Uterus (tissue), 4 donors: ENCODE measurements around the gene SYPL1. TPM values are rescaled to one million over a fixed set of nuclear protein-coding genes. Genes with fewer than 3 reads are reported as not detected.
A peak's percentile ranks its signal among the peaks of the same experiment; 100 is the strongest.

Experiments used
- DNase-seq, 2 donors: peaks; one replicate each; pipeline ENCODE4 v3.0.0-alpha.2; 2019 to 2020
- H3K27ac ChIP-seq, 2 donors: fragments of 200-600 bp; sonication (generic); 1 replicate in 1 of 2; 2 replicates in 1 of 2; pipeline ENCODE4 v1.5.1; 2016 to 2018
- H3K27me3 ChIP-seq, 2 donors: fragments of 200-600 bp; sonication (generic); one replicate each; pipeline ENCODE4 v1.5.1; 2018 to 2019; ENCODE audit warnings: control low read depth in 1 of 2
- H3K36me3 ChIP-seq, 2 donors: fragments of 200-600 bp; sonication (generic); one replicate each; pipeline ENCODE4 v1.5.1; 2019; ENCODE audit warnings: control low read depth in 1 of 2
- H3K4me1 ChIP-seq, 2 donors: fragments of 200-600 bp; sonication (generic); one replicate each; pipeline ENCODE4 v1.5.1; 2018 to 2019; ENCODE audit warnings: control low read depth in 1 of 2
- H3K4me3 ChIP-seq, 2 donors: fragments of 200-600 bp; sonication (generic); 1 replicate in 1 of 2; 2 replicates in 1 of 2; pipeline ENCODE4 v1.5.1; 2018 to 2019; ENCODE audit warnings: mild to moderate bottlenecking in 1 of 2
- H3K9me3 ChIP-seq, 2 donors: fragments of 200-600 bp; sonication (generic); one replicate each; pipeline ENCODE4 v1.5.1; 2019; ENCODE audit warnings: control low read depth in 1 of 2
- POLR2A ChIP-seq, 2 donors: fragments of 450-650 bp; IDR thresholded peaks; one replicate each; pipeline ENCODE4 v1.6.1; 2016; ENCODE audit warnings: antibody characterized with exemption in 2 of 2, mild to moderate bottlenecking in 1 of 2, moderate library complexity in 1 of 2
- intact Hi-C: fragments of 100-400 bp; cut with DNase I; formaldehyde crosslinking; loops from one replicate; pipeline ENCODE4 v1.15.1; 2023; ENCODE audit warnings: low total_unique reads
- total RNA-seq, 4 donors: library from RNA; depleted of rRNA in 3 of 4; stranded (reverse); fragments of >200 nt in 3 of 4; gene quantifications; one replicate each; pipeline versions ENCODE4 v1.1.0 to v1.2.4, GENCODE V29; 2014 to 2023
- TF ChIP-seq, protein P1 (sequence below), 4 experiments: fragments of 200-600 bp in 2 of 4; fragments of 450-650 bp in 2 of 4; sonication (generic) in 2 of 4; IDR thresholded peaks; one replicate each; pipeline ENCODE4 v1.5.1; 2016 to 2019; ENCODE audit warnings: antibody characterized with exemption in 4 of 4, mild to moderate bottlenecking in 2 of 4, moderate library complexity in 1 of 4
- donor health status: DM: yes; HTN: yes; CAD: no.

Gene SYPL1
- total RNA-seq, 4 donors from 2014 or later, result 123 to 220 (median 131) TPM

- intact Hi-C loops, result no loop called here
- peak in 1 of 2 donors; percentile 9 for DNase-seq
- TF ChIP-seq POLR2A (IDR thresholded peaks at IDR 0.05), result no peak
- TF ChIP-seq, protein P1, sequence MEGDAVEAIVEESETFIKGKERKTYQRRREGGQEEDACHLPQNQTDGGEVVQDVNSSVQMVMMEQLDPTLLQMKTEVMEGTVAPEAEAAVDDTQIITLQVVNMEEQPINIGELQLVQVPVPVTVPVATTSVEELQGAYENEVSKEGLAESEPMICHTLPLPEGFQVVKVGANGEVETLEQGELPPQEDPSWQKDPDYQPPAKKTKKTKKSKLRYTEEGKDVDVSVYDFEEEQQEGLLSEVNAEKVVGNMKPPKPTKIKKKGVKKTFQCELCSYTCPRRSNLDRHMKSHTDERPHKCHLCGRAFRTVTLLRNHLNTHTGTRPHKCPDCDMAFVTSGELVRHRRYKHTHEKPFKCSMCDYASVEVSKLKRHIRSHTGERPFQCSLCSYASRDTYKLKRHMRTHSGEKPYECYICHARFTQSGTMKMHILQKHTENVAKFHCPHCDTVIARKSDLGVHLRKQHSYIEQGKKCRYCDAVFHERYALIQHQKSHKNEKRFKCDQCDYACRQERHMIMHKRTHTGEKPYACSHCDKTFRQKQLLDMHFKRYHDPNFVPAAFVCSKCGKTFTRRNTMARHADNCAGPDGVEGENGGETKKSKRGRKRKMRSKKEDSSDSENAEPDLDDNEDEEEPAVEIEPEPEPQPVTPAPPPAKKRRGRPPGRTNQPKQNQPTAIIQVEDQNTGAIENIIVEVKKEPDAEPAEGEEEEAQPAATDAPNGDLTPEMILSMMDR (IDR thresholded peaks at IDR 0.05), result no peak
- Histone ChIP-seq H3K36me3 (no peaks in the 10 kb centered on the region), H3K4me3 (no peak overlapping the region), H3K27ac (no peak overlapping the region), H3K4me1 (peaks cover 0 to 6% of the 10 kb centered on the region in 2 donors), H3K9me3 (no peaks in the 10 kb centered on the region), H3K27me3 (no peaks in the 10 kb centered on the region)
Observed at GRCh38 chr7:106059556-106059955, 52.6 kb downstream of the SYPL1 start.

GRCh38 chr7:106058928-106059324, 53.2 kb downstream of the SYPL1 start:
- H3K36me3 ChIP-seq, result no peaks in the 10 kb centered on the region
- no peaks in the 10 kb centered on the region for H3K4me1 ChIP-seq
- no peak overlapping the region for H3K27ac ChIP-seq

GRCh38 chr7:106057962-106058927, 53.9 kb downstream of the SYPL1 start:
- no peaks in the 10 kb centered on the region for H3K4me1 ChIP-seq
- H3K9me3 ChIP-seq, result no peaks in the 10 kb centered on the region
- intact Hi-C loops, result loop anchor here (2.0 kb wide), 1 partner anchor 95 kb away; no protein-coding TSS in a partner anchor
- no peaks in the 10 kb centered on the region for H3K36me3 ChIP-seq
- no peaks in the 10 kb centered on the region for H3K27me3 ChIP-seq
- no peak for DNase-seq
- no peak overlapping the region for H3K27ac ChIP-seq
- TF ChIP-seq, protein P1 (IDR thresholded peaks at IDR 0.05), result no peak
- no peak for TF ChIP-seq POLR2A (IDR thresholded peaks at IDR 0.05)
- no peak overlapping the region for H3K4me3 ChIP-seq

More at GRCh38 chr7:106058928-106059324, 53.2 kb downstream of the SYPL1 start:
- H3K9me3 ChIP-seq, result no peaks in the 10 kb centered on the region
- H3K27me3 ChIP-seq, result no peaks in the 10 kb centered on the region
- no peak for DNase-seq
- H3K4me3 ChIP-seq, result no peak overlapping the region
- TF ChIP-seq, protein P1 (IDR thresholded peaks at IDR 0.05), result no peak
- TF ChIP-seq POLR2A (IDR thresholded peaks at IDR 0.05), result no peak
- intact Hi-C loops, result no loop called here

GRCh38 chr7:106057204-106057961, 54.7 kb downstream of the SYPL1 start:
- DNase-seq, result no peak
- intact Hi-C loops, result loop anchor here (2.0 kb wide), 1 partner anchor 95 kb away; no protein-coding TSS in a partner anchor
- H3K4me1 ChIP-seq, result no peaks in the 10 kb centered on the region
- H3K4me3 ChIP-seq, result no peak overlapping the region
- no peaks in the 10 kb centered on the region for H3K9me3 ChIP-seq
- no peak for TF ChIP-seq POLR2A (IDR thresholded peaks at IDR 0.05)
- TF ChIP-seq, protein P1 (IDR thresholded peaks at IDR 0.05), result no peak
- no peaks in the 10 kb centered on the region for H3K36me3 ChIP-seq
- no peak overlapping the region for H3K27ac ChIP-seq
- no peaks in the 10 kb centered on the region for H3K27me3 ChIP-seq
